PC-3 (cell line): ENCODE measurements around the gene CADPS2. TPM values are rescaled to one million over a fixed set of nuclear protein-coding genes. Genes with fewer than 3 reads are reported as not detected.

Experiments used
- ATAC-seq: fragments of 200-7000 bp; cut with Tn5 transposase; 2 replicates; pipeline ENCODE4 v1.9.1; 2020; ENCODE audit warnings: mild to moderate bottlenecking, moderate library complexity
- BruUV-seq: library from RNA; stranded (reverse); fragments of 400-500 nt; replicated peaks from 2 replicates; lab custom pipeline; 2021; lab: Mats Ljungman, UMichigan
- CTCF ChIA-PET: fragments of 300-600 bp; sonication (Branson Sonifier 250); formaldehyde crosslinking; loops from one replicate; lab custom pipeline; 2022; ENCODE audit warnings: antibody characterized with exemption; lab: Charles Lee
- POLR2A ChIA-PET: fragments of 300-600 bp; sonication (Branson Sonifier 250); formaldehyde crosslinking; loops from one replicate; lab custom pipeline; 2022; ENCODE audit warnings: antibody characterized with exemption; ENCODE audit not compliant: unreplicated experiment; lab: Charles Lee
- DNase-seq: peaks from one replicate; pipeline ENCODE4 v3.0.0-alpha.2; 2015
- H2AFZ ChIP-seq: fragments of 300-600 bp; sonication (generic); 2 replicates; pipeline ENCODE4 v1.6.0; 2016; ENCODE audit warnings: antibody characterized with exemption, low read length
- H3F3A ChIP-seq: fragments of 300-600 bp; sonication (generic); one replicate; pipeline ENCODE4 v1.6.0; 2017; ENCODE audit warnings: antibody characterized with exemption, low read length, control low read depth, mild to moderate bottlenecking; ENCODE audit not compliant: unreplicated experiment
- H3K27ac ChIP-seq: fragments of 300-600 bp; sonication (generic); 2 replicates; pipeline ENCODE4 v1.5.1; 2016; ENCODE audit warnings: mild to moderate bottlenecking, low read length
- H3K27me3 ChIP-seq: fragments of 300-600 bp; sonication (generic); 2 replicates; pipeline ENCODE4 v1.6.1; 2016; ENCODE audit warnings: low read length, mixed read lengths
- H3K36me3 ChIP-seq: fragments of 300-600 bp; sonication (generic); 2 replicates; pipeline ENCODE4 v1.6.1; 2016; ENCODE audit warnings: low read depth, mixed run types, low read length, mixed read lengths
- H3K4me1 ChIP-seq: fragments of 300-600 bp; sonication (generic); 2 replicates; pipeline ENCODE4 v1.5.1; 2016; ENCODE audit warnings: low read length; ENCODE audit not compliant: insufficient read depth
- H3K4me2 ChIP-seq: fragments of 300-600 bp; sonication (generic); 2 replicates; pipeline ENCODE4 v1.6.0; 2016; ENCODE audit warnings: low read length
- H3K4me3 ChIP-seq: fragments of 300-600 bp; sonication (generic); 2 replicates; pipeline ENCODE4 v1.5.1; 2016; ENCODE audit warnings: mild to moderate bottlenecking, low read length, mixed read lengths
- H3K79me2 ChIP-seq: fragments of 300-600 bp; sonication (generic); 2 replicates; pipeline ENCODE4 v1.6.1; 2017; ENCODE audit warnings: low read length, mixed read lengths
- H3K9ac ChIP-seq: fragments of 300-600 bp; sonication (generic); 2 replicates; pipeline ENCODE4 v1.6.0; 2016; ENCODE audit warnings: mild to moderate bottlenecking, low read length
- H3K9me2 ChIP-seq: fragments of 300-600 bp; sonication (generic); replicated peaks from 2 replicates; pipeline ENCODE4 v1.6.1; 2016; ENCODE audit warnings: mixed run types, low read length, mixed read lengths
- H3K9me3 ChIP-seq: fragments of 300-600 bp; sonication (generic); 2 replicates; pipeline ENCODE4 v1.6.1; 2016; ENCODE audit warnings: low read length, mixed read lengths
- H4K20me1 ChIP-seq: fragments of 300-600 bp; sonication (generic); 2 replicates; pipeline ENCODE4 v1.6.1; 2016; ENCODE audit warnings: low read length, mixed read lengths
- EZH2 ChIP-seq: fragments of 300-600 bp; sonication (generic); IDR thresholded peaks from one replicate; pipeline ENCODE4 v1.6.1; 2017; ENCODE audit warnings: antibody characterized with exemption, mild to moderate bottlenecking, low read length; ENCODE audit not compliant: unreplicated experiment
- EZH2phosphoT487 ChIP-seq: fragments of 300-600 bp; sonication (generic); IDR thresholded peaks from 2 replicates; pipeline ENCODE4 v1.6.1; 2018; ENCODE audit warnings: mild to moderate bottlenecking, antibody characterized with exemption, low read length, borderline replicate concordance
- intact Hi-C: fragments of 100-400 bp; cut with micrococcal nuclease; formaldehyde crosslinking; loops from 2 replicates; pipeline ENCODE4 v1.9.0; 2023
- total RNA-seq: library from RNA; depleted of rRNA; stranded (reverse); fragments of >200 nt; gene quantifications from 2 replicates; pipeline ENCODE4 v1.2.3, GENCODE V29; 2014
- TF ChIP-seq, protein P1 (sequence below): fragments of 300-600 bp; sonication (generic); conservative IDR thresholded peaks from 2 replicates; pipeline ENCODE4 v1.5.1; 2017; ENCODE audit warnings: antibody characterized with exemption, low read depth, mild to moderate bottlenecking, low read length

The CADPS2 gene
- total RNA-seq, 1 experiment from 2014 or later, result 9.4 TPM

DNA sequence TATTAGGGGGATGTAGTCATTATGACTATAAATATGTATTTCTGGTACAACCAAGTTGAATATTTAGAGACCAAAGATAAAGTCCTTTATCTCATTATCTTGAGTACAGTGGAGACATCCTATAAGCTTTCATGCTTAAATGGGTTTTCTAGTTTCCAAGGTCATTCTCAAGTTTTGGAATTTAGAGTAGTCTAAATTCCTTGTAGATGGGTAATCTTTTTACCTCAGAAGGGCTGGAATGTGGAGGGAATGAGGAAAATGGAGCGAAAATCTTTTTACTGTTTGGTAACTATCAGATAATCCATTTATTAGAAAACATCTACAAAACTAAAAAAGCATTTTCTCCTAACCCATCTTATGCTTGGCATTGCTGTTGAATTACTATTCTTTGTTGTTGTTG lies 368.7 kb downstream of the CADPS2 start:
- Histone ChIP-seq H3K79me2 (no peaks in the 10 kb centered on the region), H3K27ac (no peak overlapping the region), H3K9ac (no peak overlapping the region), H4K20me1 (no peaks in the 10 kb centered on the region), H3K27me3 (no peaks in the 10 kb centered on the region), H3K4me3 (no peak overlapping the region), H3K4me2 (no peak overlapping the region), H3K9me3 (no peaks in the 10 kb centered on the region), H3K36me3 (no peaks in the 10 kb centered on the region), H3F3A (no peaks in the 10 kb centered on the region), H3K9me2 (no peaks in the 10 kb centered on the region), H2AFZ (no peak overlapping the region), H3K4me1 (no peaks in the 10 kb centered on the region)
- no peak for TF ChIP-seq EZH2phosphoT487
- no peak for TF ChIP-seq EZH2
- TF ChIP-seq, protein P1, sequence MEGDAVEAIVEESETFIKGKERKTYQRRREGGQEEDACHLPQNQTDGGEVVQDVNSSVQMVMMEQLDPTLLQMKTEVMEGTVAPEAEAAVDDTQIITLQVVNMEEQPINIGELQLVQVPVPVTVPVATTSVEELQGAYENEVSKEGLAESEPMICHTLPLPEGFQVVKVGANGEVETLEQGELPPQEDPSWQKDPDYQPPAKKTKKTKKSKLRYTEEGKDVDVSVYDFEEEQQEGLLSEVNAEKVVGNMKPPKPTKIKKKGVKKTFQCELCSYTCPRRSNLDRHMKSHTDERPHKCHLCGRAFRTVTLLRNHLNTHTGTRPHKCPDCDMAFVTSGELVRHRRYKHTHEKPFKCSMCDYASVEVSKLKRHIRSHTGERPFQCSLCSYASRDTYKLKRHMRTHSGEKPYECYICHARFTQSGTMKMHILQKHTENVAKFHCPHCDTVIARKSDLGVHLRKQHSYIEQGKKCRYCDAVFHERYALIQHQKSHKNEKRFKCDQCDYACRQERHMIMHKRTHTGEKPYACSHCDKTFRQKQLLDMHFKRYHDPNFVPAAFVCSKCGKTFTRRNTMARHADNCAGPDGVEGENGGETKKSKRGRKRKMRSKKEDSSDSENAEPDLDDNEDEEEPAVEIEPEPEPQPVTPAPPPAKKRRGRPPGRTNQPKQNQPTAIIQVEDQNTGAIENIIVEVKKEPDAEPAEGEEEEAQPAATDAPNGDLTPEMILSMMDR, result no peak
- intact Hi-C loops, result no loop called here
- BruUV-seq, result no TSS peak
- ATAC-seq (no peak), DNase-seq (no peak)
- ChIA-PET POLR2A (no interaction called here), CTCF (no interaction called here)

- H3K4me1 ChIP-seq, result no peaks in the 10 kb centered on the region
- no peaks in the 10 kb centered on the region for H3K27me3 ChIP-seq
- BruUV-seq, result no TSS peak
- H3K9me3 ChIP-seq, result no peaks in the 10 kb centered on the region
- H3K36me3 ChIP-seq, result no peaks in the 10 kb centered on the region
- H3K4me2 ChIP-seq, result no peak overlapping the region
- ATAC-seq, result no peak
- no peak for DNase-seq
- ChIA-PET POLR2A (no interaction called here), CTCF (no interaction called here)
- H4K20me1 ChIP-seq, result no peaks in the 10 kb centered on the region
- intact Hi-C loops, result no loop called here
- no peak overlapping the region for H2AFZ ChIP-seq
- H3K9ac ChIP-seq, result no peak overlapping the region
- no peaks in the 10 kb centered on the region for H3K9me2 ChIP-seq
- H3K4me3 ChIP-seq, result no peak overlapping the region
- TF ChIP-seq, protein P1, result no peak
- TF ChIP-seq EZH2, result no peak
- no peak for TF ChIP-seq EZH2phosphoT487
- no peaks in the 10 kb centered on the region for H3K79me2 ChIP-seq
- no peak overlapping the region for H3K27ac ChIP-seq
- no peaks in the 10 kb centered on the region for H3F3A ChIP-seq
Observed at GRCh38 chr7:122515404-122515803, 370.9 kb downstream of the CADPS2 start.

- intact Hi-C loops, result no loop called here
- no TSS peak for BruUV-seq
- Histone ChIP-seq H3K9me3 (no peaks in the 10 kb centered on the region), H3K79me2 (no peaks in the 10 kb centered on the region), H3K36me3 (no peaks in the 10 kb centered on the region), H3K9ac (no peak overlapping the region), H3K4me2 (no peak overlapping the region), H3F3A (no peaks in the 10 kb centered on the region), H2AFZ (no peak overlapping the region), H3K27ac (no peak overlapping the region), H3K4me3 (no peak overlapping the region), H3K4me1 (no peaks in the 10 kb centered on the region), H3K27me3 (no peaks in the 10 kb centered on the region), H4K20me1 (no peaks in the 10 kb centered on the region), H3K9me2 (no peaks in the 10 kb centered on the region)
- no peak for ATAC-seq
- ChIA-PET CTCF (no interaction called here), POLR2A (no interaction called here)
- TF ChIP-seq EZH2phosphoT487, result no peak
- TF ChIP-seq EZH2, result no peak
- TF ChIP-seq, protein P1, result no peak
- no peak for DNase-seq
Observed at GRCh38 chr7:122511268-122511667, 375.0 kb downstream of the CADPS2 start.
